K562 (cell line): ENCODE measurements around the gene HPX. TPM values are rescaled to one million over a fixed set of nuclear protein-coding genes. Genes with fewer than 3 reads are reported as not detected.

ENCODE experiments used
- CEBPG ChIP-seq, 3 experiments: fragments of 200-800 bp in 1 of 3; sonication (Bioruptor generic) in 1 of 3; sonication (generic) in 1 of 3; formaldehyde crosslinking in 1 of 3; IDR thresholded peaks in 2 of 3; conservative IDR thresholded peaks in 1 of 3; 2 replicates each; pipeline versions ENCODE4 v1.6.1 to v1.8.0; 2016 to 2022; ENCODE audit warnings: missing compliant biosample characterization in 2 of 3, missing genetic modification characterization in 2 of 3, mild to moderate bottlenecking in 1 of 3, missing genetic modification reagents in 1 of 3
- CTBP1 ChIP-seq: fragments of 450-650 bp; IDR thresholded peaks from 2 replicates; pipeline ENCODE4 v1.6.1; 2016; ENCODE audit warnings: borderline replicate concordance
- ELF4 ChIP-seq: fragments of 450-650 bp; formaldehyde crosslinking; IDR thresholded peaks from 2 replicates; pipeline ENCODE4 v1.4.0; 2022; ENCODE audit warnings: missing genetic modification characterization
- ETV6 ChIP-seq, 3 experiments: fragments of 150-350 bp in 1 of 3; sonication (generic) in 1 of 3; formaldehyde crosslinking in 1 of 3; IDR thresholded peaks; 2 replicates each; pipeline versions ENCODE4 v1.6.1 to v1.8.0; 2014 to 2022; ENCODE audit warnings: borderline replicate concordance in 2 of 3, low read depth in 2 of 3, antibody characterized with exemption in 1 of 3, low read length in 1 of 3, mild to moderate bottlenecking in 1 of 3, missing genetic modification reagents in 1 of 3
- FOXK1 ChIP-seq: sonication (generic); formaldehyde crosslinking; IDR thresholded peaks from 2 replicates; pipeline ENCODE4 v1.8.0; 2022; ENCODE audit warnings: missing genetic modification reagents, mild to moderate bottlenecking, borderline replicate concordance
- GTF2E2 ChIP-seq: fragments of 200-800 bp; sonication (Bioruptor generic); IDR thresholded peaks from 2 replicates; pipeline ENCODE4 v1.6.1; 2016; ENCODE audit warnings: missing genetic modification characterization, missing compliant biosample characterization
- HDGF ChIP-seq: fragments of 450-650 bp; IDR thresholded peaks from 2 replicates; pipeline ENCODE4 v1.6.1; 2016
- HMGN3 ChIP-seq: IDR thresholded peaks from 2 replicates; pipeline ENCODE4 v1.6.1; 2011; ENCODE audit warnings: borderline replicate concordance, low read depth, mild to moderate bottlenecking, mixed read lengths, low read length; ENCODE audit not compliant: insufficient read length; ENCODE audit errors: extremely low read depth
- HNRNPH1 ChIP-seq: fragments of 200-400 bp; formaldehyde crosslinking; optimal IDR thresholded peaks from 2 replicates; pipeline ENCODE3; 2017; ENCODE audit warnings: low read depth, mild to moderate bottlenecking, low read length, moderate library complexity
- HNRNPL ChIP-seq: fragments of 200-400 bp; formaldehyde crosslinking; IDR thresholded peaks from 2 replicates; pipeline ENCODE4 v1.6.1; 2017; ENCODE audit warnings: low read depth, mild to moderate bottlenecking, low read length
- LEF1 ChIP-seq: fragments of 450-650 bp; IDR thresholded peaks from 2 replicates; pipeline ENCODE4 v1.6.1; 2016; ENCODE audit warnings: mild to moderate bottlenecking
- OTX1 ChIP-seq: fragments of 450-650 bp; formaldehyde crosslinking; IDR thresholded peaks from 2 replicates; pipeline ENCODE4 v1.4.0; 2022; ENCODE audit warnings: mild to moderate bottlenecking
- PHB ChIP-seq: fragments of 250-450 bp; sonication (Bioruptor Pico); IDR thresholded peaks from 2 replicates; pipeline ENCODE4 v1.5.0; 2021
- RAD51 ChIP-seq: fragments of 450-650 bp; IDR thresholded peaks from 2 replicates; pipeline ENCODE4 v1.7.1; 2016; ENCODE audit warnings: low read depth, mild to moderate bottlenecking, borderline replicate concordance
- RHOXF2B ChIP-seq: fragments of 250-450 bp; sonication (Bioruptor Pico); conservative IDR thresholded peaks from 2 replicates; pipeline ENCODE4 v1.5.1; 2021
- SIN3B ChIP-seq: fragments of 450-650 bp; IDR thresholded peaks from 2 replicates; pipeline ENCODE4 v1.6.1; 2017; ENCODE audit warnings: low read depth, mild to moderate bottlenecking, moderate library complexity
- SIX5 ChIP-seq, 2 experiments: IDR thresholded peaks; 2 replicates each; pipeline ENCODE4 v1.6.1; 2011; ENCODE audit warnings: low read length in 2 of 2, borderline replicate concordance in 1 of 2, low read depth in 1 of 2, mild to moderate bottlenecking in 1 of 2, moderate library complexity in 1 of 2; ENCODE audit not compliant: insufficient read depth in 1 of 2
- SOX6 ChIP-seq: fragments of 450-650 bp; IDR thresholded peaks from 2 replicates; pipeline ENCODE4 v1.6.1; 2014; ENCODE audit warnings: mild to moderate bottlenecking
- SPI1 ChIP-seq: IDR thresholded peaks from 2 replicates; pipeline ENCODE4 v1.6.1; 2011; ENCODE audit warnings: low read depth, low read length, control low read depth, borderline replicate concordance
- SRSF7 ChIP-seq: fragments of 200-400 bp; formaldehyde crosslinking; optimal IDR thresholded peaks from 2 replicates; pipeline ENCODE3; 2017; ENCODE audit warnings: mild to moderate bottlenecking, low read depth, low read length
- SUPT5H ChIP-seq: fragments of 450-650 bp; IDR thresholded peaks from 2 replicates; pipeline ENCODE4 v1.6.1; 2016
- ZNF124 ChIP-seq: sonication (generic); formaldehyde crosslinking; IDR thresholded peaks from 2 replicates; pipeline ENCODE4 v1.8.1; 2022; ENCODE audit warnings: missing genetic modification reagents
- ZNF239 ChIP-seq: fragments of 250-450 bp; sonication (Bioruptor Pico); IDR thresholded peaks from 2 replicates; pipeline ENCODE4 v1.4.0; 2020; ENCODE audit warnings: mild to moderate bottlenecking
- ZNF24 ChIP-seq: fragments of 450-650 bp; IDR thresholded peaks from 2 replicates; pipeline ENCODE4 v1.6.1; 2016
- ZNF707 ChIP-seq: fragments of 250-450 bp; sonication (Bioruptor Pico); conservative IDR thresholded peaks from 2 replicates; pipeline ENCODE4 v1.8.0; 2022; ENCODE audit warnings: inconsistent platforms, mild to moderate bottlenecking, moderate library complexity
- ZNF778 ChIP-seq: fragments of 450-650 bp; formaldehyde crosslinking; IDR thresholded peaks from 2 replicates; pipeline ENCODE4 v1.4.0; 2020; ENCODE audit warnings: mild to moderate bottlenecking, moderate library complexity
- polyA plus RNA-seq, 8 experiments: library from polyadenylated mRNA; depleted of rRNA in 4 of 8; stranded (reverse) in 5 of 8; unstranded in 3 of 8; fragments of >200 nt; fragmentation: Nextera tagmentation in 2 of 8; fragmentation: Illumina TruSeq in 1 of 8; extraction: Ambion mirVana in 2 of 8; extraction: Trizol in 1 of 8; gene quantifications; 2 replicates each; pipeline versions ENCODE4 v1.2.1 to v1.2.3, GENCODE V29; 2011 to 2014; ENCODE audit warnings: inconsistent platforms in 1 of 8, missing spikeins in 1 of 8
- total RNA-seq, 7 experiments: library from RNA; depleted of rRNA in 6 of 7; stranded (reverse); fragments of >200 nt in 6 of 7; fragmentation: Illumina TruSeq in 2 of 7; extraction: Trizol in 2 of 7; gene quantifications; 2 replicates each; pipeline versions ENCODE4 v1.2.1 to v1.2.3, GENCODE V29; 2011 to 2021; ENCODE audit warnings: low replicate concordance in 1 of 7
- TF ChIP-seq, protein P1 (sequence below), 2 experiments: fragments of 200-800 bp in 1 of 2; sonication (Bioruptor generic) in 1 of 2; sonication (generic) in 1 of 2; formaldehyde crosslinking in 1 of 2; IDR thresholded peaks in 1 of 2; conservative IDR thresholded peaks in 1 of 2; 2 replicates each; pipeline versions ENCODE4 v1.5.0 to v1.6.1; 2016 to 2020; ENCODE audit warnings: missing compliant biosample characterization in 1 of 2, missing genetic modification characterization in 1 of 2, missing genetic modification reagents in 1 of 2
- TF ChIP-seq, protein P2 (sequence below): fragments of 250-450 bp; sonication (Bioruptor Pico); IDR thresholded peaks from 2 replicates; pipeline ENCODE4 v1.5.0; 2021

The HPX gene
- total and polyA plus RNA-seq, 9 of the 15 experiments (the other 6 are each of a cell fraction or from before 2014, with no cell fraction given): 0.12 to 1.2 (median 0.49) TPM; not detected in 1

DNA sequence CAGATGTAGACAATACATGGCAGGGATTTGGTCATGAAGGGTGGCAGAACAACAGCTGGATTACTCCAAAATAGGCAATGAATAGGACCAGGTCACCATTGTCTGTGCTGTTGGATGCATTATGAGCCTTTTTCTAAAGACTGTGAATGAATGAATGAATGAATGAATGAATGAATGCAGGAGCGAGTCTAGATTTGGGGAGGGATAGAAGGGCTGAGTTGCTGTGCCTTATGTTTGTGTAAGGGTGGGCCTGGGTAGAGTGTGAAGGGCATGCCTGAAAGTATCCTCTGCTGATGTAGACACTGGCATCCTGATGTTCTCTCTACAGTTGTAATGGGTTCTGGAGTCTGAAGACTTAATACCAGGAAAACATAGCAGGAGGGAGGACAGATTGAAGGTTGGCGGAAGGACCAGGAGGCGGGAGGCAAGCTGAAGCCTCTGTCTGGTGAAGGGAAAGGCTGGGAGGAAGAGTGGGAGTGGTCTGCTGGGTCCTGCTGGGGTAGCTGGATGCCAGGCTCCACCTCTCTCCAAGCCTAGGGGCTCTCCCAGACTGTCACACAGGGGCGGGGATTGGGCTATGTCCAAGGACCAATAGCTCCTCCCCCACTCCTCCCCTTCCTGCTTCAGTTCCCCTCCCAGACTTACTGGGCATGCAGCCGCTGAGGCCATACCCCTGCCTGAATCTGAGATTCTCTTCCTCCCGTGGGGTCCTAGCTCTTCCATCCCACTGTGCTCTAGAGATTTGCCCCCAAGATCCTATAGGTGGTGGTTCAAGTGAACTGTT, 28.1 kb upstream of the HPX start (continued):
- TF ChIP-seq SPI1 (peak; percentile 69), FOXK1 (CRISPR knock-in tag) (no peak), ETV6 (IDR thresholded peaks at IDR 0.05; ENCODE audit: borderline replicate concordance in 1 of 2, low read depth in 2 of 2, low read length in 1 of 2) (no peak), ETV6 (CRISPR knock-in tag; IDR thresholded peaks at IDR 0.05; ENCODE audit: borderline replicate concordance) (no peak), LEF1 (no peak), HNRNPL (no peak), PHB (CRISPR knock-in tag) (no peak), SIN3B (no peak), HNRNPH1 (no peak), OTX1 (no peak), SIX5 (IDR thresholded peaks at IDR 0.05; ENCODE audit: borderline replicate concordance in 1 of 2, insufficient read depth in 1 of 2, low read depth in 1 of 2, low read length in 2 of 2) (no peak), ZNF124 (no peak), ZNF778 (no peak), GTF2E2 (tag) (no peak), HMGN3 (no peak), ZNF24 (peak; percentile 99), RHOXF2B (CRISPR knock-in tag) (no peak), ELF4 (CRISPR knock-in tag) (no peak), CEBPG (CRISPR knock-in tag; IDR thresholded peaks at IDR 0.05) (no peak), CEBPG (tag; conservative IDR thresholded peaks at IDR 0.05 in 1 of 2, IDR thresholded peaks at IDR 0.05 in 1 of 2) (no peak), CTBP1 (no peak), RAD51 (no peak), SRSF7 (no peak), ZNF707 (CRISPR knock-in tag) (no peak), SUPT5H (peak; percentile 62), SOX6 (no peak), ZNF239 (CRISPR knock-in tag) (no peak), HDGF (peak; percentile 80; the same call in 1 of the 2 replicates)
- TF ChIP-seq, protein P1, sequence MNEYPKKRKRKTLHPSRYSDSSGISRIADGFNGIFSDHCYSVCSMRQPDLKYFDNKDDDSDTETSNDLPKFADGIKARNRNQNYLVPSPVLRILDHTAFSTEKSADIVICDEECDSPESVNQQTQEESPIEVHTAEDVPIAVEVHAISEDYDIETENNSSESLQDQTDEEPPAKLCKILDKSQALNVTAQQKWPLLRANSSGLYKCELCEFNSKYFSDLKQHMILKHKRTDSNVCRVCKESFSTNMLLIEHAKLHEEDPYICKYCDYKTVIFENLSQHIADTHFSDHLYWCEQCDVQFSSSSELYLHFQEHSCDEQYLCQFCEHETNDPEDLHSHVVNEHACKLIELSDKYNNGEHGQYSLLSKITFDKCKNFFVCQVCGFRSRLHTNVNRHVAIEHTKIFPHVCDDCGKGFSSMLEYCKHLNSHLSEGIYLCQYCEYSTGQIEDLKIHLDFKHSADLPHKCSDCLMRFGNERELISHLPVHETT (CRISPR knock-in tag; conservative IDR thresholded peaks at IDR 0.05 in 1 of 2, IDR thresholded peaks at IDR 0.05 in 1 of 2): no peak
- TF ChIP-seq, protein P2, sequence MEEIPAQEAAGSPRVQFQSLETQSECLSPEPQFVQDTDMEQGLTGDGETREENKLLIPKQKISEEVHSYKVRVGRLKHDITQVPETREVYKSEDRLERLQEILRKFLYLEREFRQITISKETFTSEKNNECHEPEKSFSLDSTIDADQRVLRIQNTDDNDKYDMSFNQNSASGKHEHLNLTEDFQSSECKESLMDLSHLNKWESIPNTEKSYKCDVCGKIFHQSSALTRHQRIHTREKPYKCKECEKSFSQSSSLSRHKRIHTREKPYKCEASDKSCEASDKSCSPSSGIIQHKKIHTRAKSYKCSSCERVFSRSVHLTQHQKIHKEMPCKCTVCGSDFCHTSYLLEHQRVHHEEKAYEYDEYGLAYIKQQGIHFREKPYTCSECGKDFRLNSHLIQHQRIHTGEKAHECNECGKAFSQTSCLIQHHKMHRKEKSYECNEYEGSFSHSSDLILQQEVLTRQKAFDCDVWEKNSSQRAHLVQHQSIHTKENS (CRISPR knock-in tag): no peak
